Measurements from ENCODE around the gene MKI67.
"Not testable (repeated sequence)": the region's sequence is repeated elsewhere in the genome, so short reads cannot be mapped to it uniquely, and the experiment has no call there.

Gene MKI67

DNA sequence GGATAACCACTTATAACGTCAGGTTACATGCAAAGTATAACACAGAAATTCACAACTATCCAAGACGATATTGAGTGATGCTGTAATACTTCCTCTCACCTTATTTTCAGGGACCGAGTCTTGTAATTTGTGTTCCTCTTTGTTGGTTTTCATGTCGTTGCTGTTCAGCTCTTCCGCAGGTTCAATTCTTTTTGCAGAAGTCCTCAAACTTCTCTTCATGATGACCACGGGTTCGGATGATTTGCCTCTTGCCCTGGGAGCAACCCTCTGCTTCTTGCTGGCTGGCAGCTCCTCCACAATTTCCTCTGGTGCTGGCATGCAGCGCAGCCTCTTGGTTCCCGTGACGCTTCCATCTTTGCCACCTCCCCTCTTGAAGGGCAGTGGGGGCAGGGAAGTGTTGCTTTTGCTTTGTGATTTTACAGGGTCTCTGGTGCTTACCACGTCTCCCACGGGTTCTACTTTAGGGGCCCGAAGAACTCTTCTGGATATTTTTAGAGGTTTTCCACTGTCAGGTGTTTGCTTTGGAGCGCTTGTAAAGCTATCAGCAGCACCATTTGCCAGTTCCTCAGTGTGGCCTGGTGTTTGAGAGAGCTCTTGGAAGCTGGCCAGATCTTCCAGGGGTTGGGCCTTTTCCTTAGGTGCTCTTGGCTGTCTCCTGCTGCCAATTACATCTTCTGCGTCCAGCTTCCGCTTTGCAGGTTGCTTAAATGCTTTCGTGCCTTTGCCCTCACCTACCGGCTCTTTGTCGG is 23.6 kb downstream of the MKI67 start:
- no peak for DNase-seq

GRCh38 chr10:128101901-128102300 is 24.3 kb downstream of the MKI67 start:
- no peak for DNase-seq

GRCh38 chr10:128099901-128100300 is 26.3 kb downstream of the MKI67 start:
- DNase-seq, result no peak

DNA sequence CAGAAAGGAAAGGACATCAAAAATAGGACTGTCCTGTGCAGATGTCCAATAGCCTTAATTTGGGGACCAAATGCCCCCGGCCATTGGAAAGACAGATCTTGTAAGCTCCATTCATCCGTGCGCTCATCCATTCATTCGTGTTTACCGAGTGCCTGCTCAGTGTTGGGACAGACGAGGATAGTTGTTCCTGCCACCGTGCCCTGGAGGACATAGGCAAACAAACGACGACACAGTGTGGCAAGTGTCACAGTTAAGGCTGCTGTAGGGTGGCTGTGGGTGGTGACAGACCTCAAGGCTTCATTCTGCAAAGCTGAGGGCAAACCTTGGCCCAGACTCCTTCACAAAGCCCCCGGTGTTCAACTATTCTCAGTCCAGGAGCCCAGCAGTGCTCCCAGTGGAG is 27.6 kb downstream of the MKI67 start:
- no peak for DNase-seq

- no peak for DNase-seq
Observed at GRCh38 chr10:128097783-128098182, 28.4 kb downstream of the MKI67 start.

DNA sequence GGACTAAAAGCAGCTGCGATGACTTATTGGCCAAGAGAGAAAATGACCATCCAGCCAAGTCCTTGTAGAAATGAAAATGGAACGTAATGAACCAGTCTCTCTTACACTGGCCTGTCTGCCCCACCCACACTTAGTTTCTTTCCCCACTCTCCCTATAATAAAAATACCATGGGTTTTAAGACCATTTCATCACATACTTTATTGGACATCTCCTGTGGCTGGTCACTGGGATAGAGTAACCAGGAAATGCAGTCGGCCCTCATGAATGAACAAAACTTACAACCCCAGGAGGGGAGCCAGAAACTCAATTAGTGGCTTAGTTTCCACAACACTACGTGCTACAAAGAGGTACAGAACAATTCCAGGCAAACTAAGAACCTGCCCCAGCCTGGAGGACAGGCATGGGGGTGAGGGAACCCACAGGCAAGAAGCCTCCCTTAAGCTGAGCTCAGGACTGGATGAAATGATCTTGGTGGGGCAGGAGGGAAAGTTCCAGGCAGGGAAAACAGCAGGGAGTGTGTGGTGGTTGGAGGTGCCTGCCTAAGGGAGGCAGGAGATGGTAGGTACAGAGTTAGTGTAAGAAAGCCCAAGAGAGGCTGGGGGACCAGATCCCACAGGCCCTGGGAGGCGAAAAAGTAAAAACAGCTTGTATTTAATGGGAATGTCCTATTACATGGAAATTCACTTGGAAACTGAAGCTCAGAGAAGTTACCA is 29.6 kb downstream of the MKI67 start:
- DNase-seq, result no peak

GRCh38 chr10:128095753-128096469 is 30.3 kb downstream of the MKI67 start:
- DNase-seq, result no peak

DNA sequence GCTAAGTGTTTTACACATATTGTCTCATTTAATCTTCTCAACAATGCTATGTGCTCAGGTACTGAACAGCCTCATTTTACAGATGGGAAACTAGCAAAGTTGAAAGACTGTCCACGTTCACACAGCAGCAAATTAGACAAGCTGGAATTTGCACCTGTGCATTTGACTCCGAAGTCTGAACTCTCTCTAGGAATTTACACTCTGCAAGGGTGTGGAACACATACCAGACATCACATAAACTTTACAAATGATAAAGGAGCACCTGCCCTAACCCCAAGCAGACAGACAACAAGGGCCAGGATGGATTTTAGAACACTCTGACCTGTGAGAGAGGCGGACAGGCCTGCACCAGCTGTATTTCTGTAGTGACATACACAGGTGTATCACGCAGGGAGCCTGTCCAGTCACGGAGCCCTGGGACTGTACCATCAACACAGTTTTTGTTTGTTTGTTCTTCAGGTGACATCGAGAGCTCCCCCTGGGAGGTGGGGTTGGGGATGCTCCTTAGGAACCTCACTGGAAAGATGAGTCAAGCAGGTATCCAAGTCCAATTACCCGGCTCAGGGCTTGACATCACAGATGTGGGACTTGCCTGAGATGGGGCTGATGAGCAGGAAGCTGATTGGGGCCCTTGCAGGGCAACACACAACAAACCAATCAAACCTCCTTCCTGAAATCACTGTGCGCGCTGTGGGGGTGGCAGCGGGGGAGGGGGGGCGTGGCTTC is 31.0 kb downstream of the MKI67 start:
- DNase-seq, result peak in 1 of 2 donors; percentile 34

- DNase-seq, result not testable (repeated sequence)
Observed at GRCh38 chr10:128094596-128094995, 31.6 kb downstream of the MKI67 start.

DNA sequence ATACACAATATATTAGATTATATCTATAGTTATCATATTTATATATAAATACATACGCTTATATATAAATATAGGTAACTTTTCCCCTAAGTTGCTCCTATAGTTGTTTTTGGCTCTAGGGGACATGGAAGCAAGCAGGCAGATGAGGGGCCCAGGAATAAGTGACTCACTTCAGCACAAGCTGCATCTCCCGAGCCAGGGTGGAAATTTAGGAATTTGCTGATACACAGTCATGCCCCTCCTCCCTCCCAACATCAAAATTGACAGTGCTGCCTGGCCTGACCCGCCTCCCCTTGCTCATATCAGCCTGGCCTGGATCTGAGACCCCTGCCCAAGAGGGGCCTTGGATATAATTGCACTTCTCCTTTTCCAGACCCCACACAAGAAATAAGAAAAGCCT is 33.8 kb downstream of the MKI67 start:
- no peak for DNase-seq

GRCh38 chr10:128091636-128092210 is 34.5 kb downstream of the MKI67 start:
- DNase-seq, result no peak

GRCh38 chr10:128087884-128088709 is 38.1 kb downstream of the MKI67 start:
- DNase-seq, result peak in 1 of 2 donors; percentile 15

GRCh38 chr10:128087146-128087883 is 38.9 kb downstream of the MKI67 start:
- DNase-seq, result peak in 1 of 2 donors; percentile 11

DNA sequence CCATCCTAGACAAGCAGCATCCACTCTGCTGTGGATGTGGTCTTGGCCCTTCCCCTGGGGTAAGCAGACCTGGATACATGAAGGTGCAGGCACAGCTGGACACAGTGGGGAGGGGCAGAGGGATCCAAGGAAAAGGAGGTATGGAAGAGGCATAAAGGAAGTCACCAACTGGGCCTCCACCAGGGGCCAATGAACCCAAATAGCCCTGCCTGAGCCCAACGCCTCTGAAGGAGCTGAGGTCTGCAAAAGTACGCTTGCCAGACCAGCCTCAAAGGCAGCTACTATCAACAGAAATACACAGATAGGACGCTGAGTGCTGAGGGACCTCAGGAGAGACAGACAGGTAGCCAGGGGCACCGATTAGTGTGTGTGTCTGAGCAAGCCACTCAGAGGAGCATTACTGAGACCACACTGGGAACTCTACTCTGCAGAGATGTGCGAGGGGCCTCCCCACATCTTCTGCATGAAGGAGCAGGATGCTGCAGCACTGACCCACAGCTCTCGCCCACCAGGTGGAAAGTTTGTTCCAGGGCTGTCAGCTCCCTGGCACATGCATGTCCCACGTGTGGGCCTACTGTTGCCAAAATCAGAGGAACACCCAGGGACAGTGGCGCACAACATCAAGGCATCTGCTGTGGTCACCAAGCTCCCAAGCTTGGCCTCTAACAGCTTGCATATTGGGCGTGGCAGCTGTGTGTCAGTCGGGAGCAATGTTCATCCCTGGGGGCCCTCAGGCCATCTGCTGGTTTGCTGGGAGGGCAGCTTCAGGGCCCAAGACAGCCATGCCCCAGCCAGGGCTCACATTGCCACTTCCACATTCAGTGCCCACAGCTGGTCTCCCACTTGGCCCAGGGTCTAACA is 40.0 kb downstream of the MKI67 start:
- peak in 1 of 2 donors; percentile 11 for DNase-seq

DNA sequence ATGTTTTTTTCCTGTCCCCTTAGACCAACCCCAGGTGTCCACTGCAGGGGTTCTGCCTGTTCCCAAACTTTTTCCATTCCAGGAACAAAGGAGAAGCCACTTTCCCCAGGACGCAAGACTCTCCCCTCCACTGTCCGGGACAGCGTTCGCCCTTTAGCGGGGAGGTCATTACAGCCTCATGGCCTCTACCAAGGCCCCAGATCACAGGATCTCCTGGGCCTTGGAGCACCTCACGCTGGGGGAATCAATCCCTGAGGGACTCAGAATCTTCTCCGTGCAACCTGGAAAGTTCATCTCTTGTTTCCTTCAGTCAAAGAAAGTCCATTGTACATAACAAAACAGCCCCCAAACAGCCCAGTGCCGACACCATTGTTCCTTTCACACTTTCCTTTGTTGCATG is 41.2 kb downstream of the MKI67 start:
- peak in 1 of 2 donors; percentile 14 for DNase-seq

DNA sequence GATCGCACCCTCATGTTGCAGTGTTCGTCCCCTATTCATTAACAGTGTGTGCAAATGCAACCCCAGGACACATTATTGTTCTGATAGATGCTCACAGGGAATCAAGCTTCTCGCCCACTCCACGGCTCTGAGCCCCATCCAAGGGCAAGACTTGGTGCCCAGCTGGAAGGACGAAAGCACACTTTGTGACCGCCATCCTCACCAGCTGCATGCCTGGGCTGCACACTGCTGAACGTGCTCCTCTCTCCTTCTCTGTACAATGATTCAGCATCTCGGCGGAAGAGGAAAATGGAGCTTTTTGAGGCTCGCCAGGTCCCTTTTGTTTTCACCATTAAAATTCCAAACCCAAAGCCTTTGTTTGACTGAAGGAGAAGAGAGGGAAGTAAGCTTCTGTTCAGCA is 41.9 kb downstream of the MKI67 start:
- no peak for DNase-seq

DNA sequence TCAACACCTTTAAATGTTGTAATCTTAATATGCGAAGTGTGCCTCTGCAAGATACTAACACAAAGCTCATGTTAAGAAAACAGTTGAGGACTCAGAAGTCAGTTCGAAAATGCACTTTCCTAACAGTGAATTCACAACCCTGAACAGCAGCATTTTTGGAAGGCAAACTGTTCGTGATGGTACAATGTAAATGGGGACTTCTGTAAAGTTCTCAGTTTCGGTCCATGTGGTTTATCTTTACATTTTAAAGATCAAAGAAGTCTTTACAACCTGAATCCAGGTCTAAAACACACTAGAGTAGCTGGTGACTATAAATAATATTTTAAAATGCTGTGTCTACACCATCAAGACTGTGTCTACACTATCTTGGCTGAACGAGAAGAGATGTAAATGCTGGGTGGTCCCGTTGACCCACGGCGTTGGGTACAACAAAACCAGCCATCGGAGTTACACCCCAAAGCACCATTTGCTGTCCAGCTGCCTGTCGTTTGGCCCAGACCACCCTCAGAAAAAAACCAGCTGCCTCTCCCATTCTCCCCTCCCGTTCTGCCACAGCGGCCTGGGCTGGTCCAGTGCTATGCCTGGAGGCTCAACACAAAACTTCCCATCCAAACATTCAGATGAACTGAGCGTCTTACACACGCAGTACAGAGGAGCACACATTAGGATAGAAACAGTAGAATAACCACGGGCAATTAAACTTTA is 42.9 kb downstream of the MKI67 start:
- no peak for DNase-seq

DNA sequence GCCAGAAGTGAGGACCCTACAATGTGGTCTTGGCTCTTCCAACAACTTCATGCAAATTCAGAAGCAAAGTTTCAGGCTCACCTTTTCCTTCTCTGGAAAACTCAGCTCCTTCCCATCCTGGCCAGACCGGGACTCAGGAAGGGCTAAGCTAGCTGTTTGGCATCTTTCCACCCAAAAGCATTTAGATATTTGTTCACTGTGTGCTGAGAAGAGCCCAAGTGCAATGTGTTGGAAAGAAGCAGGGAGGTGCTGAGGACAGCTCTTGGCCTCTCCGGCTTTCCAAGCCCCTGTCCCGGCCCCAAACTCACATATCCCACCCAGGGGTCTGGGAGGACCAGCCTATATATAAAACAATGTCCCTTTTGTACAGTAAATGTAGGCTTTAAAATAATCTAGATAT is 44.5 kb downstream of the MKI67 start:
- peak in 1 of 2 donors; percentile 11 for DNase-seq

- DNase-seq, result no peak
Observed at GRCh38 chr10:128081222-128081621, 45.0 kb downstream of the MKI67 start.
